Activated T-helper 1 cell treated with anti-CD3 and anti-CD28 coated beads, Interleukin-12 subunit alpha, Interleukin-12 subunit beta, Interleukin-2, Interleukin-4 antibody, amounts not matched to agents 30 ng/mL and 10 ng/mL and 1 ng/mL, durations not matched to agents 14 hours and 24 hours and 36 hours (primary cell): ENCODE data around the gene CSPG4. TPM values are rescaled to one million over a fixed set of nuclear protein-coding genes. Genes with fewer than 3 reads are reported as not detected.
"Not testable (repeated sequence)": the region's sequence is repeated elsewhere in the genome, so short reads cannot be mapped to it uniquely, and the experiment has no call there.

ENCODE experiments used
- DNase-seq: peaks from one replicate; pipeline ENCODE4 v3.0.0; 2021; ENCODE audit warnings: low spot score
- H3K27ac Mint-ChIP-seq: one replicate; pipeline ENCODE4 v1.8.0; 2021; ENCODE audit warnings: mild to moderate bottlenecking, mixed read lengths
- H3K27me3 Mint-ChIP-seq: one replicate; pipeline ENCODE4 v1.8.0; 2022; ENCODE audit warnings: mild to moderate bottlenecking, moderate library complexity, mixed read lengths; ENCODE audit not compliant: insufficient read depth
- H3K36me3 Mint-ChIP-seq: one replicate; pipeline ENCODE4 v1.8.0; 2021; ENCODE audit warnings: low read depth, mixed read lengths
- H3K4me1 Mint-ChIP-seq: one replicate; pipeline ENCODE4 v1.8.0; 2021; ENCODE audit warnings: low read depth, mixed read lengths
- H3K4me3 Mint-ChIP-seq: one replicate; pipeline ENCODE4 v1.8.0; 2021; ENCODE audit warnings: mild to moderate bottlenecking, moderate library complexity, mixed read lengths
- H3K9me3 Mint-ChIP-seq: one replicate; pipeline ENCODE4 v1.8.0; 2021; ENCODE audit warnings: mixed read lengths
- intact Hi-C: fragments of 100-400 bp; cut with micrococcal nuclease; formaldehyde crosslinking; loops from one replicate; pipeline ENCODE4 v1.15.1; 2024
- total RNA-seq: library from RNA; stranded (reverse); gene quantifications from 2 replicates; pipeline ENCODE4 v1.2.3, GENCODE V29; 2022

Gene CSPG4
- total RNA-seq, 1 donor from 2014 or later: not detected

GRCh38 chr15:75702436-75702835 lies 10.2 kb downstream of the CSPG4 start:
- intact Hi-C loops: no loop called here
- no peak for DNase-seq
- no peaks in the 10 kb centered on the region for H3K36me3 Mint-ChIP-seq
- no peaks in the 10 kb centered on the region for H3K9me3 Mint-ChIP-seq
- no peaks in the 10 kb centered on the region for H3K4me1 Mint-ChIP-seq
- H3K27me3 Mint-ChIP-seq: no peaks in the 10 kb centered on the region
- no peak overlapping the region for H3K4me3 Mint-ChIP-seq
- H3K27ac Mint-ChIP-seq: no peak overlapping the region

DNA sequence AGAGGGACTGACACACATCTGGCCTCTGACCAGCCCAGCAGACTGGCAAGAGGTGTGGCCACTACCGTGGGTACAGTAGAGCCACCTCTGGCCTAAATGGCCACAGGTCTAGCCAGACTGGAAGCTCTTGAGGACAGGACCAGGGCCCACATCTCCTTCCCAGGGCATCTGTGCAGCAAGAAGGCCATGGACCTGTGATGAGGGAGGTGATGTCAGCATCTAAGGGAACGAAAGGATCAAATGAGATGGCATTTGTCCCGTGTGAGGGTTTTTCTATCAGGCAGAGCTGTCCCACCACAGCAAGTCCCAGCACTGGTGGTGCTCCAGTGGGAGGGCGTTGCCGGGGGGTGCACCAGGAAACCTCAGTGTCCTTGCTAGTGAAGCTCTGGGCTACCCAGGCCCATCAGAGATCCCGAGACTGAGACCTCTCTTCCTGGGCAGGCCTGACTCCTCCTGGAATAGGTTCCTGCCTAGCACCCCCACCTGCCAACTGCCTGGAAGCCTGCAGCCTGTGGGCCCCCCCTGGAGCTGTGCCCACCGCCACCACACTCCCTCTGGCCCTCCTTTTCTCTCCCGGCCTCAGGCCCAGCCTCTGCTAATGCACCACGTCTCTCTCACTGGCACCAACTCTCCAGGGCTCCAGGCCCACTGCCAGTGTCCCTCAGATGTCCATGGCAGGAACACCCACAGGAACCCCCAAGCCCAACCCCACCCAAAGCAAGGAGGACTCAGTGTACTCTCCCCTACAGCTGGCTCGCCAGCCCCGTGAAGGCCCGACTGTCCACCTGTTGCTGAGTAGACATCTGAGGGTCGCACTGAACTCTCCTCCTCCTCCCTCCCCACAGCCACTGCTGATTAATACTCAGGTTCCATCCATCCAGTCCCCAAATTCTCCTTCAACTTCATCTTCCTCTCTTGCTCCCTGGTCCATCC lies 11.3 kb downstream of the CSPG4 start:
- H3K27me3 Mint-ChIP-seq, H3K4me1 Mint-ChIP-seq, H3K9me3 Mint-ChIP-seq, intact Hi-C loops, H3K27ac Mint-ChIP-seq, H3K4me3 Mint-ChIP-seq, DNase-seq, H3K36me3 Mint-ChIP-seq: not testable (repeated sequence)

GRCh38 chr15:75699961-75700874 lies 12.4 kb downstream of the CSPG4 start:
- H3K36me3 Mint-ChIP-seq, H3K27ac Mint-ChIP-seq, H3K27me3 Mint-ChIP-seq, intact Hi-C loops, H3K4me3 Mint-ChIP-seq, H3K4me1 Mint-ChIP-seq, DNase-seq, H3K9me3 Mint-ChIP-seq: not testable (repeated sequence)

- DNase-seq, H3K27me3 Mint-ChIP-seq, intact Hi-C loops, H3K4me3 Mint-ChIP-seq, H3K27ac Mint-ChIP-seq, H3K36me3 Mint-ChIP-seq, H3K9me3 Mint-ChIP-seq: not testable (repeated sequence)
- peaks cover 16% of the 10 kb centered on the region for H3K4me1 Mint-ChIP-seq
Measured at GRCh38 chr15:75699517-75699916, 13.1 kb downstream of the CSPG4 start.

GRCh38 chr15:75697974-75698747 lies 14.5 kb downstream of the CSPG4 start:
- H3K36me3 Mint-ChIP-seq, intact Hi-C loops, DNase-seq, H3K27ac Mint-ChIP-seq, H3K4me3 Mint-ChIP-seq, H3K9me3 Mint-ChIP-seq, H3K27me3 Mint-ChIP-seq: not testable (repeated sequence)
- H3K4me1 Mint-ChIP-seq: peaks cover 16% of the 10 kb centered on the region

DNA sequence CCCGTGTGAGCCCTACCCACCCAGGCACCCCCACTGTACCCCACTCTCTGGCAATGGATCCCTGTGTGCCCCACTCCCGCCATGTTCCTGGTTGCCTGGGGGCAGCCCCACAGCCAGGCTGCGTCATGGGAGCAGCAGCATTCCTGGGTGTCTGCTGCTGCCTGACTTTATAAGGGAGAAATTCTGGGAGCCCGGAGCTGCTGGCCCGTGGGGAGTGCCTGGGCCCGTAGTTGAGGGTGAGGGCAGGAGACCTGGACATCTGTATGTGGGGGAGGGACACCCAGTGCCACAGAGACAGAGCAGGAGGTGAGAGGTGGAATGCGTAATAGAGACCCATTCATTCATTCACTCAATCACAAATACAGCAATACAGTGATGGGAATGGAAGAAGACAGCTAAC lies 15.1 kb downstream of the CSPG4 start:
- no peaks in the 10 kb centered on the region for H3K36me3 Mint-ChIP-seq
- DNase-seq: no peak
- no peak overlapping the region for H3K4me3 Mint-ChIP-seq
- intact Hi-C loops: no loop called here
- peaks cover 16% of the 10 kb centered on the region for H3K4me1 Mint-ChIP-seq
- no peaks in the 10 kb centered on the region for H3K9me3 Mint-ChIP-seq
- H3K27me3 Mint-ChIP-seq: peaks cover 2% of the 10 kb centered on the region
- H3K27ac Mint-ChIP-seq: no peak overlapping the region

GRCh38 chr15:75696854-75697259 lies 15.8 kb downstream of the CSPG4 start:
- DNase-seq: no peak
- intact Hi-C loops: no loop called here
- Mint-ChIP-seq H3K27me3 (peaks cover 5% of the 10 kb centered on the region), H3K4me3 (no peak overlapping the region), H3K4me1 (peaks cover 16% of the 10 kb centered on the region), H3K27ac (no peak overlapping the region), H3K9me3 (no peaks in the 10 kb centered on the region), H3K36me3 (no peaks in the 10 kb centered on the region)

DNA sequence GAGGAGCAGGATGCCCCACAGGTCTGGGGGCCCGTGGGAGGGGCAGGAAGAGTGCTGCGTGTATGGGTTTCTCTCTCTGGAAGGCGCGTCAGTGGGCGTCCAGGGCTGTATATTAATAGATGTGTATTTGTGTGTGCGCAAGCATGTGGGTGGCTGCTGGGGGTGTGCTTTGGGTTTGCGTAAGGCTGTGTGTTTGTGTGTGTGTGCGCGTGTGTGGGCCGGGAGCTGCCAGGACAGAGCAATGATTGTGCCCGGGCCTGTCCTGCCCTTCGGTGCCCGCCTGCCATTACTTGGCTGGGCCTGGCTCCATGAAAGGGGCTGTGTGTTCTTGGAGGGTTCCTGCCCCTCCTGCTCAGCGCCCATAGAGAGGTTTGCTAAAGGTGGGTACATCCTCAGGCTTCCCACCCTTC lies 16.3 kb downstream of the CSPG4 start:
- Mint-ChIP-seq H3K27ac (peak overlapping the region; percentile 55), H3K9me3 (no peaks in the 10 kb centered on the region), H3K27me3 (peaks cover 5% of the 10 kb centered on the region), H3K4me1 (peaks cover 16% of the 10 kb centered on the region), H3K4me3 (no peak overlapping the region), H3K36me3 (no peaks in the 10 kb centered on the region)
- intact Hi-C loops: no loop called here
- DNase-seq: no peak

DNA sequence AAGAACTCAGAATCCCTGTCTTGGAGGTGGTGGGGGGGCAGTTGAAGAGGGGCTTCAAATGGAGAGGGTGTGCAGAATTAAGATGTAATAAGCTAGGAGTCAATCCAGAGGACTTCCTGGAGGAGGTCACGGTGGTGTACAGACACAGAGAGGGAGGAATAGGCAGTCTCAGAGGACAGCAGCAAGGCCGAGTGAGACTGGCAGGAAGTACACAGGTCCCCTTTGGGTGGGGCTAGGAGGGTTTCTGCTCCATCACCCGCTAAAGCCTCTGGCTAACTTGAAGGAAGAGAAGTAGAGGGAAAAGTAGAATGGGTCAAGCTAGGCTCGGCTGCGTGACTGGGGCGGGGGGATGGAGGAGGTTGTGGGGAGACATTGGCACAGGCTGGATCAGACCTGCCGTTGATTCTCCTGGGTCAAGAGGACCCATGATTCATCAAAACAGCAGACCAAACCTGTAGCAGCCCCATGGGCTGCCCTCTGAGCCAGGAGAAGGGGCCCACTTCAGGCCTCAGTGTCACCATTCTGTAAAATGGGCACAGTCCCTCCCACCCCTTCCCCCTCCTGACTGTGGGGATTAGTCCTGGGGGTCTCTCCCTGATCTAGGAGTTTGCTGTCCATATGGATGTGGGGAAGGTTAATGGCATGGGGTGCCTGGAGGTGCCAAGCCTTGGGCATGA lies 16.9 kb downstream of the CSPG4 start:
- intact Hi-C loops: no loop called here
- Mint-ChIP-seq H3K4me3 (no peak overlapping the region), H3K36me3 (no peaks in the 10 kb centered on the region), H3K4me1 (peaks cover 16% of the 10 kb centered on the region), H3K27ac (no peak overlapping the region), H3K27me3 (peaks cover 5% of the 10 kb centered on the region), H3K9me3 (no peaks in the 10 kb centered on the region)
- no peak for DNase-seq

DNA sequence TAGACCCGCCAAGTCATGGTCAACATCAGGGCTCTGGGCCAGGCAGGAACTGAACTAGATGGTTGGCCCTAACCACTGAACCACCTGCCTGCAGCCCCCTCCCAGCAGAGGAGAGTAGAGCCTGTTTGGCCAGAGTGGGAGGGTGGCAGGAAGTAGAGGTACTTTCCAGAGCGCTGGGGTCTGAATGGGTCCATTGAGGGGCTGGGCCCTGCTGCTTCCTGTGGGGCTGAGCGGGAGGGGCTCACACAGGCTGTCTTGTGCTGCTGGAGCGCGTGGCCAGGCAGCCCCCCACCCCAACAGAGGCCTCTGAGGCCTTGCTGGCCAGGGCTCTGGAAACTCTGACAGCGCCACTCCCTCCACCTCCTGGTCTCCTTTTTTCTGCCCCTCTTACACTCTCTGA lies 17.4 kb downstream of the CSPG4 start:
- H3K27me3 Mint-ChIP-seq: peaks cover 5% of the 10 kb centered on the region
- intact Hi-C loops: no loop called here
- H3K27ac Mint-ChIP-seq: peak overlapping the region; percentile 40
- peaks cover 16% of the 10 kb centered on the region for H3K4me1 Mint-ChIP-seq
- no peak overlapping the region for H3K4me3 Mint-ChIP-seq
- H3K36me3 Mint-ChIP-seq: no peaks in the 10 kb centered on the region
- H3K9me3 Mint-ChIP-seq: no peaks in the 10 kb centered on the region
- DNase-seq: no peak

- Mint-ChIP-seq H3K4me1 (peaks cover 16% of the 10 kb centered on the region), H3K27me3 (peaks cover 5% of the 10 kb centered on the region), H3K9me3 (no peaks in the 10 kb centered on the region), H3K4me3 (no peak overlapping the region), H3K27ac (peak overlapping the region; percentile 40), H3K36me3 (no peaks in the 10 kb centered on the region)
- intact Hi-C loops: no loop called here
- DNase-seq: no peak
Measured at GRCh38 chr15:75694241-75695182, 18.1 kb downstream of the CSPG4 start.
